HepG2 (cell line): ENCODE results near the gene MYO1B. TPM values are rescaled to one million over a fixed set of nuclear protein-coding genes. Genes with fewer than 3 reads are reported as not detected.

ENCODE experiments used
- FOXA1 ChIP-seq, 2 experiments: fragments of 450-650 bp in 1 of 2; sonication (generic) in 1 of 2; formaldehyde crosslinking in 1 of 2; IDR thresholded peaks; 2 replicates each; pipeline versions ENCODE4 v1.4.0 to v1.6.1; 2016 to 2020; ENCODE audit warnings: missing genetic modification reagents in 1 of 2
- HNF4A ChIP-seq: sonication (generic); formaldehyde crosslinking; IDR thresholded peaks from 2 replicates; pipeline ENCODE4 v1.4.0; 2020; ENCODE audit warnings: missing genetic modification reagents
- PCBP1 ChIP-seq: fragments of 200-400 bp; formaldehyde crosslinking; IDR thresholded peaks from 2 replicates; pipeline ENCODE4 v1.6.1; 2017; ENCODE audit warnings: mild to moderate bottlenecking, low read depth, low read length, borderline replicate concordance
- SMAD9 ChIP-seq: sonication (generic); formaldehyde crosslinking; IDR thresholded peaks from 2 replicates; pipeline ENCODE4 v1.5.1; 2020; ENCODE audit warnings: mild to moderate bottlenecking, missing genetic modification reagents
- ZNF235 ChIP-seq: sonication (generic); formaldehyde crosslinking; IDR thresholded peaks from 2 replicates; pipeline ENCODE4 v1.8.1; 2023; ENCODE audit warnings: mild to moderate bottlenecking, missing genetic modification reagents, borderline replicate concordance
- ZNF431 ChIP-seq: sonication (generic); formaldehyde crosslinking; IDR thresholded peaks from 2 replicates; pipeline ENCODE4 v1.9.0; 2022; ENCODE audit warnings: missing genetic modification reagents, low read depth, mild to moderate bottlenecking, borderline replicate concordance
- ZNF562 ChIP-seq: sonication (generic); formaldehyde crosslinking; IDR thresholded peaks from 2 replicates; pipeline ENCODE4 v1.8.0; 2022; ENCODE audit warnings: missing genetic modification reagents, borderline replicate concordance
- ZNF563 ChIP-seq: sonication (generic); formaldehyde crosslinking; IDR thresholded peaks from 2 replicates; pipeline ENCODE4 v1.8.0; 2022; ENCODE audit warnings: mild to moderate bottlenecking, moderate library complexity, missing genetic modification reagents
- ZNF598 ChIP-seq: sonication (generic); formaldehyde crosslinking; IDR thresholded peaks from 2 replicates; pipeline ENCODE4 v1.5.1; 2020; ENCODE audit warnings: mild to moderate bottlenecking, missing genetic modification reagents, borderline replicate concordance
- ZNF678 ChIP-seq: sonication (generic); formaldehyde crosslinking; IDR thresholded peaks from 2 replicates; pipeline ENCODE4 v1.4.0; 2020; ENCODE audit warnings: mild to moderate bottlenecking, missing genetic modification reagents
- ZNF777 ChIP-seq: sonication (generic); formaldehyde crosslinking; IDR thresholded peaks from 2 replicates; pipeline ENCODE4 v1.4.0; 2020; ENCODE audit warnings: missing genetic modification reagents
- polyA plus RNA-seq, 8 experiments: library from polyadenylated mRNA; depleted of rRNA in 3 of 8; stranded (reverse) in 7 of 8; unstranded in 1 of 8; fragments of >200 nt; fragmentation: Illumina TruSeq in 4 of 8; extraction: Trizol in 4 of 8; gene quantifications; 2 replicates each; pipeline versions ENCODE4 v1.2.1 to v1.2.3, GENCODE V29; 2011 to 2016; ENCODE audit warnings: low read depth in 4 of 8, missing spikeins in 1 of 8, mixed read lengths in 1 of 8; ENCODE audit not compliant: insufficient read depth in 1 of 8
- total RNA-seq, 5 experiments: library from RNA; depleted of rRNA; stranded (reverse); fragments of >200 nt; fragmentation: Illumina TruSeq; extraction: Trizol; gene quantifications; 2 replicates each; pipeline ENCODE4 v1.2.3, GENCODE V29; 2016; ENCODE audit warnings: low read depth in 1 of 5
- TF ChIP-seq, protein P1 (sequence below): sonication (generic); formaldehyde crosslinking; IDR thresholded peaks from 2 replicates; pipeline ENCODE4; 2020; ENCODE audit warnings: missing genetic modification reagents, mild to moderate bottlenecking, borderline replicate concordance
- TF ChIP-seq, protein P2 (sequence below): sonication (generic); formaldehyde crosslinking; IDR thresholded peaks from 2 replicates; pipeline ENCODE4 v1.5.0; 2020; ENCODE audit warnings: missing genetic modification reagents
- TF ChIP-seq, protein P3 (sequence below): sonication (generic); formaldehyde crosslinking; IDR thresholded peaks from 2 replicates; pipeline ENCODE4 v1.4.0; 2020; ENCODE audit warnings: mild to moderate bottlenecking, missing genetic modification reagents
- TF ChIP-seq, protein P4 (sequence below): sonication (generic); formaldehyde crosslinking; IDR thresholded peaks from 2 replicates; pipeline ENCODE4 v1.5.0; 2020; ENCODE audit warnings: mild to moderate bottlenecking, missing genetic modification reagents
- TF ChIP-seq, protein P5 (sequence below): sonication (generic); formaldehyde crosslinking; IDR thresholded peaks from 2 replicates; pipeline ENCODE4 v1.5.0; 2020; ENCODE audit warnings: missing genetic modification reagents, mild to moderate bottlenecking, borderline replicate concordance

MYO1B gene
- total and polyA plus RNA-seq, 2 of the 13 experiments (the other 11 are each of a cell fraction or from before 2014, with no cell fraction given) = 36.9 to 89.8 TPM

DNA sequence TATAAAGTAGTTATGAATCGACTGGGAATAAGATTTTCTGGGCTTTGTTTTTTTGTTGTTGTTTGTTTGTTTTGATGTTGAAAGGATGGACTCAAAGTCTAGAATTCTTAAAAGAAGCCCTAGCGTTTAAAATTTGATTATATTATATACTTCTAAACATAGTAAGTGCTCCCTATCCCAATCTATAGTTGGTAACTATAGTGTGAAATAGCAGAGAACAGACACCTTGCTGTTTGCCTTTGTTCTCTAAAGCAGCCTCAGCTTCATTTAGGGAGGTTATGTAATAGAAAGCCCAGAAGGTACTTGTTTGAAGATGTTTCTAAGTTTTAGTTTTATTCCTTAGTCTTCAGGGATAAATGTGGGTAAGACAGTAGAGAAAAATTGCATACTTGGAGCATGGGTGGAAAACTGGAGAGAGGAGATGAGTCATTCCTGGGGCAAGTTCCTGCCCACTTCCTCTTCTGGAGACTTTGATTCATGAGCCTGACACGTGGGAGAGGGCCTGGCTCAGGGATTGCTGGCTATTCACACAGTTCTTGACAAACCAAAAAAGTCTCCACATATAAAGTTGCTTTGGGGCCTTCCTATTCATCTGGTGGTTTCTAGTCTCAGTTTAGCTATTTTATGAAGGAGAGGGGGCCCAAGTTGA lies 131.9 kb downstream of the MYO1B start (continued):
- TF ChIP-seq, protein P1, sequence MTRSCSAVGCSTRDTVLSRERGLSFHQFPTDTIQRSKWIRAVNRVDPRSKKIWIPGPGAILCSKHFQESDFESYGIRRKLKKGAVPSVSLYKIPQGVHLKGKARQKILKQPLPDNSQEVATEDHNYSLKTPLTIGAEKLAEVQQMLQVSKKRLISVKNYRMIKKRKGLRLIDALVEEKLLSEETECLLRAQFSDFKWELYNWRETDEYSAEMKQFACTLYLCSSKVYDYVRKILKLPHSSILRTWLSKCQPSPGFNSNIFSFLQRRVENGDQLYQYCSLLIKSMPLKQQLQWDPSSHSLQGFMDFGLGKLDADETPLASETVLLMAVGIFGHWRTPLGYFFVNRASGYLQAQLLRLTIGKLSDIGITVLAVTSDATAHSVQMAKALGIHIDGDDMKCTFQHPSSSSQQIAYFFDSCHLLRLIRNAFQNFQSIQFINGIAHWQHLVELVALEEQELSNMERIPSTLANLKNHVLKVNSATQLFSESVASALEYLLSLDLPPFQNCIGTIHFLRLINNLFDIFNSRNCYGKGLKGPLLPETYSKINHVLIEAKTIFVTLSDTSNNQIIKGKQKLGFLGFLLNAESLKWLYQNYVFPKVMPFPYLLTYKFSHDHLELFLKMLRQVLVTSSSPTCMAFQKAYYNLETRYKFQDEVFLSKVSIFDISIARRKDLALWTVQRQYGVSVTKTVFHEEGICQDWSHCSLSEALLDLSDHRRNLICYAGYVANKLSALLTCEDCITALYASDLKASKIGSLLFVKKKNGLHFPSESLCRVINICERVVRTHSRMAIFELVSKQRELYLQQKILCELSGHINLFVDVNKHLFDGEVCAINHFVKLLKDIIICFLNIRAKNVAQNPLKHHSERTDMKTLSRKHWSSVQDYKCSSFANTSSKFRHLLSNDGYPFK (CRISPR knock-in tag) = no peak
- TF ChIP-seq HNF4A (CRISPR knock-in tag) (peak; percentile 65), ZNF562 (CRISPR knock-in tag) (no peak), SMAD9 (no peak), FOXA1 (IDR thresholded peaks at IDR 0.05) (no peak), FOXA1 (CRISPR knock-in tag; IDR thresholded peaks at IDR 0.05) (no peak), PCBP1 (no peak), ZNF235 (CRISPR knock-in tag) (no peak), ZNF598 (CRISPR knock-in tag) (no peak), ZNF678 (no peak), ZNF777 (CRISPR knock-in tag) (no peak), ZNF563 (CRISPR knock-in tag) (no peak), ZNF431 (CRISPR knock-in tag) (no peak)
- TF ChIP-seq, protein P2, sequence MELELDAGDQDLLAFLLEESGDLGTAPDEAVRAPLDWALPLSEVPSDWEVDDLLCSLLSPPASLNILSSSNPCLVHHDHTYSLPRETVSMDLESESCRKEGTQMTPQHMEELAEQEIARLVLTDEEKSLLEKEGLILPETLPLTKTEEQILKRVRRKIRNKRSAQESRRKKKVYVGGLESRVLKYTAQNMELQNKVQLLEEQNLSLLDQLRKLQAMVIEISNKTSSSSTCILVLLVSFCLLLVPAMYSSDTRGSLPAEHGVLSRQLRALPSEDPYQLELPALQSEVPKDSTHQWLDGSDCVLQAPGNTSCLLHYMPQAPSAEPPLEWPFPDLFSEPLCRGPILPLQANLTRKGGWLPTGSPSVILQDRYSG = no peak
- TF ChIP-seq, protein P3, sequence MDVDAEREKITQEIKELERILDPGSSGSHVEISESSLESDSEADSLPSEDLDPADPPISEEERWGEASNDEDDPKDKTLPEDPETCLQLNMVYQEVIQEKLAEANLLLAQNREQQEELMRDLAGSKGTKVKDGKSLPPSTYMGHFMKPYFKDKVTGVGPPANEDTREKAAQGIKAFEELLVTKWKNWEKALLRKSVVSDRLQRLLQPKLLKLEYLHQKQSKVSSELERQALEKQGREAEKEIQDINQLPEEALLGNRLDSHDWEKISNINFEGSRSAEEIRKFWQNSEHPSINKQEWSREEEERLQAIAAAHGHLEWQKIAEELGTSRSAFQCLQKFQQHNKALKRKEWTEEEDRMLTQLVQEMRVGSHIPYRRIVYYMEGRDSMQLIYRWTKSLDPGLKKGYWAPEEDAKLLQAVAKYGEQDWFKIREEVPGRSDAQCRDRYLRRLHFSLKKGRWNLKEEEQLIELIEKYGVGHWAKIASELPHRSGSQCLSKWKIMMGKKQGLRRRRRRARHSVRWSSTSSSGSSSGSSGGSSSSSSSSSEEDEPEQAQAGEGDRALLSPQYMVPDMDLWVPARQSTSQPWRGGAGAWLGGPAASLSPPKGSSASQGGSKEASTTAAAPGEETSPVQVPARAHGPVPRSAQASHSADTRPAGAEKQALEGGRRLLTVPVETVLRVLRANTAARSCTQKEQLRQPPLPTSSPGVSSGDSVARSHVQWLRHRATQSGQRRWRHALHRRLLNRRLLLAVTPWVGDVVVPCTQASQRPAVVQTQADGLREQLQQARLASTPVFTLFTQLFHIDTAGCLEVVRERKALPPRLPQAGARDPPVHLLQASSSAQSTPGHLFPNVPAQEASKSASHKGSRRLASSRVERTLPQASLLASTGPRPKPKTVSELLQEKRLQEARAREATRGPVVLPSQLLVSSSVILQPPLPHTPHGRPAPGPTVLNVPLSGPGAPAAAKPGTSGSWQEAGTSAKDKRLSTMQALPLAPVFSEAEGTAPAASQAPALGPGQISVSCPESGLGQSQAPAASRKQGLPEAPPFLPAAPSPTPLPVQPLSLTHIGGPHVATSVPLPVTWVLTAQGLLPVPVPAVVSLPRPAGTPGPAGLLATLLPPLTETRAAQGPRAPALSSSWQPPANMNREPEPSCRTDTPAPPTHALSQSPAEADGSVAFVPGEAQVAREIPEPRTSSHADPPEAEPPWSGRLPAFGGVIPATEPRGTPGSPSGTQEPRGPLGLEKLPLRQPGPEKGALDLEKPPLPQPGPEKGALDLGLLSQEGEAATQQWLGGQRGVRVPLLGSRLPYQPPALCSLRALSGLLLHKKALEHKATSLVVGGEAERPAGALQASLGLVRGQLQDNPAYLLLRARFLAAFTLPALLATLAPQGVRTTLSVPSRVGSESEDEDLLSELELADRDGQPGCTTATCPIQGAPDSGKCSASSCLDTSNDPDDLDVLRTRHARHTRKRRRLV = no peak
- TF ChIP-seq, protein P4, sequence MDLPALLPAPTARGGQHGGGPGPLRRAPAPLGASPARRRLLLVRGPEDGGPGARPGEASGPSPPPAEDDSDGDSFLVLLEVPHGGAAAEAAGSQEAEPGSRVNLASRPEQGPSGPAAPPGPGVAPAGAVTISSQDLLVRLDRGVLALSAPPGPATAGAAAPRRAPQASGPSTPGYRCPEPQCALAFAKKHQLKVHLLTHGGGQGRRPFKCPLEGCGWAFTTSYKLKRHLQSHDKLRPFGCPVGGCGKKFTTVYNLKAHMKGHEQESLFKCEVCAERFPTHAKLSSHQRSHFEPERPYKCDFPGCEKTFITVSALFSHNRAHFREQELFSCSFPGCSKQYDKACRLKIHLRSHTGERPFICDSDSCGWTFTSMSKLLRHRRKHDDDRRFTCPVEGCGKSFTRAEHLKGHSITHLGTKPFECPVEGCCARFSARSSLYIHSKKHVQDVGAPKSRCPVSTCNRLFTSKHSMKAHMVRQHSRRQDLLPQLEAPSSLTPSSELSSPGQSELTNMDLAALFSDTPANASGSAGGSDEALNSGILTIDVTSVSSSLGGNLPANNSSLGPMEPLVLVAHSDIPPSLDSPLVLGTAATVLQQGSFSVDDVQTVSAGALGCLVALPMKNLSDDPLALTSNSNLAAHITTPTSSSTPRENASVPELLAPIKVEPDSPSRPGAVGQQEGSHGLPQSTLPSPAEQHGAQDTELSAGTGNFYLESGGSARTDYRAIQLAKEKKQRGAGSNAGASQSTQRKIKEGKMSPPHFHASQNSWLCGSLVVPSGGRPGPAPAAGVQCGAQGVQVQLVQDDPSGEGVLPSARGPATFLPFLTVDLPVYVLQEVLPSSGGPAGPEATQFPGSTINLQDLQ (CRISPR knock-in tag) = no peak
- TF ChIP-seq, protein P5, sequence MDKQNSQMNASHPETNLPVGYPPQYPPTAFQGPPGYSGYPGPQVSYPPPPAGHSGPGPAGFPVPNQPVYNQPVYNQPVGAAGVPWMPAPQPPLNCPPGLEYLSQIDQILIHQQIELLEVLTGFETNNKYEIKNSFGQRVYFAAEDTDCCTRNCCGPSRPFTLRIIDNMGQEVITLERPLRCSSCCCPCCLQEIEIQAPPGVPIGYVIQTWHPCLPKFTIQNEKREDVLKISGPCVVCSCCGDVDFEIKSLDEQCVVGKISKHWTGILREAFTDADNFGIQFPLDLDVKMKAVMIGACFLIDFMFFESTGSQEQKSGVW (CRISPR knock-in tag) = no peak
